ENCODE data around the gene GART. TPM values are rescaled to one million over a fixed set of nuclear protein-coding genes. Genes with fewer than 3 reads are reported as not detected.

The GART gene
- total and polyA plus RNA-seq, 2 donors (not counting 3 experiments of a cell fraction or from before 2014, with no cell fraction given): 12.0 to 112 TPM

- dilution Hi-C loops (cut with MboI; ENCODE audit: extremely low pct_ligation_motif_present, low sequenced_read_pairs) (no loop called here), intact Hi-C loops (cut with micrococcal nuclease) (no loop called here)
- no peaks in the 10 kb centered on the region for H3K4me1 ChIP-seq (ENCODE audit: control insufficient read depth, extremely low read depth, insufficient read depth, low read length)
- no peak overlapping the region for H3K27ac ChIP-seq (ENCODE audit: insufficient read depth, low read depth, low read length)
- H3K9me3 ChIP-seq (replicated peaks; ENCODE audit: control insufficient read depth, insufficient read depth, low read length): no peaks in the 10 kb centered on the region
- H3K36me3 ChIP-seq (ENCODE audit: control insufficient read depth in 2 of 2, extremely low read depth in 1 of 2, insufficient read depth in 2 of 2, low read length in 2 of 2): peaks cover 2 to 4% of the 10 kb centered on the region in 2 experiments
- H3K9ac ChIP-seq (replicated peaks; ENCODE audit: extremely low read depth, insufficient read depth, low read length): no peak overlapping the region
- no peaks in the 10 kb centered on the region for H3K79me2 ChIP-seq (ENCODE audit: control insufficient read depth, insufficient read depth, low read length)
- TF ChIP-seq FOS (IDR thresholded peaks at IDR 0.05; ENCODE audit: borderline replicate concordance, insufficient read depth, low read length) (no peak), GATA2 (IDR thresholded peaks at IDR 0.05; ENCODE audit: insufficient read depth, insufficient read length, low read depth, low read length) (no peak), POLR2AphosphoS5 (IDR thresholded peaks at IDR 0.05; ENCODE audit: insufficient read depth, low read depth, low read length) (no peak), MAX (IDR thresholded peaks at IDR 0.05; ENCODE audit: insufficient read depth, insufficient read length) (no peak), MYC (IDR thresholded peaks at IDR 0.05; ENCODE audit: low read depth, low read length) (no peak), POLR2A (IDR thresholded peaks at IDR 0.05; ENCODE audit: low read depth, low read length) (no peak), EZH2 (IDR thresholded peaks at IDR 0.05; ENCODE audit: borderline replicate concordance, low read depth, low read length, severe bottlenecking) (no peak)
- TF ChIP-seq, protein P1, sequence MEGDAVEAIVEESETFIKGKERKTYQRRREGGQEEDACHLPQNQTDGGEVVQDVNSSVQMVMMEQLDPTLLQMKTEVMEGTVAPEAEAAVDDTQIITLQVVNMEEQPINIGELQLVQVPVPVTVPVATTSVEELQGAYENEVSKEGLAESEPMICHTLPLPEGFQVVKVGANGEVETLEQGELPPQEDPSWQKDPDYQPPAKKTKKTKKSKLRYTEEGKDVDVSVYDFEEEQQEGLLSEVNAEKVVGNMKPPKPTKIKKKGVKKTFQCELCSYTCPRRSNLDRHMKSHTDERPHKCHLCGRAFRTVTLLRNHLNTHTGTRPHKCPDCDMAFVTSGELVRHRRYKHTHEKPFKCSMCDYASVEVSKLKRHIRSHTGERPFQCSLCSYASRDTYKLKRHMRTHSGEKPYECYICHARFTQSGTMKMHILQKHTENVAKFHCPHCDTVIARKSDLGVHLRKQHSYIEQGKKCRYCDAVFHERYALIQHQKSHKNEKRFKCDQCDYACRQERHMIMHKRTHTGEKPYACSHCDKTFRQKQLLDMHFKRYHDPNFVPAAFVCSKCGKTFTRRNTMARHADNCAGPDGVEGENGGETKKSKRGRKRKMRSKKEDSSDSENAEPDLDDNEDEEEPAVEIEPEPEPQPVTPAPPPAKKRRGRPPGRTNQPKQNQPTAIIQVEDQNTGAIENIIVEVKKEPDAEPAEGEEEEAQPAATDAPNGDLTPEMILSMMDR (IDR thresholded peaks at IDR 0.05; ENCODE audit: extremely low read depth in 1 of 2, insufficient read depth in 1 of 2, low read depth in 1 of 2, low read length in 2 of 2): no peak
- no TSS peak for BruUV-seq (replicated peaks)
- FAIRE-seq: no peak
- H3K9me1 ChIP-seq (replicated peaks; ENCODE audit: control insufficient read depth, extremely low read depth, insufficient read depth, low read length): no peaks in the 10 kb centered on the region
- ChIA-PET CTCF (interaction anchor here (1.4 kb wide), 2 partner anchors 20 to 259 kb away, joined by 3 to 5 read pairs; no protein-coding TSS in a partner anchor), POLR2A (no interaction called here)
- DNase-seq (ENCODE audit: low read depth, low spot score): no peak
- no peak overlapping the region for H3K4me2 ChIP-seq (ENCODE audit: insufficient read depth, low read length)
- H2AFZ ChIP-seq (ENCODE audit: low read depth, low read length): no peak overlapping the region
- no peak overlapping the region for H3K4me3 ChIP-seq (replicated peaks in 1 of 3; ENCODE audit: insufficient read depth in 1 of 3, low read depth in 1 of 3, low read length in 3 of 3)
- no peaks in the 10 kb centered on the region for H3K27me3 ChIP-seq (ENCODE audit: control insufficient read depth in 2 of 2, insufficient read depth in 2 of 2, low read length in 2 of 2)
- no peaks in the 10 kb centered on the region for H4K20me1 ChIP-seq (replicated peaks; ENCODE audit: control insufficient read depth, extremely low read depth, insufficient read depth, low read length)
These were observed 83.1 kb downstream of the GART start for GRCh38 chr21:33458861-33459260.

Data from endothelial cell of umbilical vein (primary cell).